SK-N-SH (cell line): ENCODE data around the gene PPP2R3A.

Experiments used
- CTCF ChIP-seq: fragments of 200-600 bp; sonication (generic); IDR thresholded peaks from 2 replicates; pipeline ENCODE4 v1.6.1; 2017; ENCODE audit warnings: antibody characterized with exemption, mild to moderate bottlenecking, moderate library complexity
- EP300 ChIP-seq, 2 experiments: IDR thresholded peaks; 2 replicates each; pipeline versions ENCODE4 v1.4.0 to v1.6.1; 2012; ENCODE audit warnings: borderline replicate concordance in 1 of 2, low read depth in 1 of 2, low read length in 1 of 2
- FOSL2 ChIP-seq: IDR thresholded peaks from 2 replicates; pipeline ENCODE4 v1.4.0; 2012; ENCODE audit warnings: low read depth, mild to moderate bottlenecking, moderate library complexity, borderline replicate concordance
- RAD21 ChIP-seq: IDR thresholded peaks from 2 replicates; pipeline ENCODE4 v1.6.1; 2012; ENCODE audit warnings: mild to moderate bottlenecking, low read length
- REST ChIP-seq: IDR thresholded peaks from 2 replicates; pipeline ENCODE4 v1.6.1; 2012; ENCODE audit warnings: mild to moderate bottlenecking, low read depth, low read length, moderate library complexity
- RXRA ChIP-seq: IDR thresholded peaks from 2 replicates; pipeline ENCODE4 v1.4.0; 2012; ENCODE audit warnings: low read depth, mild to moderate bottlenecking, borderline replicate concordance
- SMC3 ChIP-seq: IDR thresholded peaks from 2 replicates; pipeline ENCODE4 v1.6.1; 2012; ENCODE audit warnings: low read depth, low read length, improper control_type of control experiment
- TF ChIP-seq, protein P1 (sequence below): IDR thresholded peaks from 2 replicates; pipeline ENCODE4 v1.4.0; 2012; ENCODE audit warnings: low read depth

GRCh38 chr3:136114421-136114820 lies 148.9 kb downstream of the PPP2R3A start:
- TF ChIP-seq SMC3: no peak
- no peak for TF ChIP-seq REST
- TF ChIP-seq CTCF: no peak
- no peak for TF ChIP-seq RAD21
- TF ChIP-seq EP300 (IDR thresholded peaks at IDR 0.05; ENCODE audit: borderline replicate concordance in 1 of 2, low read depth in 1 of 2, low read length in 1 of 2): no peak
- TF ChIP-seq RXRA: no peak
- TF ChIP-seq, protein P1, sequence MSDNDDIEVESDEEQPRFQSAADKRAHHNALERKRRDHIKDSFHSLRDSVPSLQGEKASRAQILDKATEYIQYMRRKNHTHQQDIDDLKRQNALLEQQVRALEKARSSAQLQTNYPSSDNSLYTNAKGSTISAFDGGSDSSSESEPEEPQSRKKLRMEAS: no peak
- no peak for TF ChIP-seq FOSL2
